ENCODE measurements around the gene RAB31. TPM values are rescaled to one million over a fixed set of nuclear protein-coding genes. Genes with fewer than 3 reads are reported as not detected.
"Not testable (repeated sequence)": the region's sequence is repeated elsewhere in the genome, so short reads cannot be mapped to it uniquely, and the experiment has no call there.

Gene RAB31
- polyA plus RNA-seq, 1 donor from 2014 or later: 16.3 TPM

GRCh38 chr18:9766076-9766481 is 58.0 kb downstream of the RAB31 start:
- Histone ChIP-seq H3F3A (ENCODE audit: insufficient read depth, low read length, poor library complexity, severe bottlenecking) (no peaks in the 10 kb centered on the region), H3K9me2 (ENCODE audit: insufficient read depth, low read length) (no peaks in the 10 kb centered on the region), H3K36me3 (ENCODE audit: insufficient read depth, low read length) (no peaks in the 10 kb centered on the region), H3K9ac (ENCODE audit: low read length) (no peak overlapping the region), H4K20me1 (ENCODE audit: insufficient read depth) (no peaks in the 10 kb centered on the region), H3K4me3 (ENCODE audit: low read length) (no peak overlapping the region), H3K27me3 (ENCODE audit: insufficient read depth, low read depth, low read length) (no peaks in the 10 kb centered on the region), H3K79me2 (replicated peaks; ENCODE audit: insufficient read depth, low read length) (peaks cover 3% of the 10 kb centered on the region), H3K4me2 (ENCODE audit: low read length) (no peak overlapping the region), H2AFZ (ENCODE audit: low read depth, low read length) (no peak overlapping the region), H3K27ac (ENCODE audit: low read length) (no peak overlapping the region), H3K9me3 (ENCODE audit: low read length) (no peaks in the 10 kb centered on the region)
- TF ChIP-seq RAD21 (conservative IDR thresholded peaks at IDR 0.05): no peak
- TF ChIP-seq EZH2 (IDR thresholded peaks at IDR 0.05; ENCODE audit: borderline replicate concordance, insufficient read depth, low read length, poor library complexity, severe bottlenecking): no peak
- no peak for TF ChIP-seq TAF1 (IDR thresholded peaks at IDR 0.05; ENCODE audit: low read depth)
- no peak for TF ChIP-seq MXI1 (conservative IDR thresholded peaks at IDR 0.05; ENCODE audit: poor library complexity, severe bottlenecking)
- no peak for TF ChIP-seq EP300 (conservative IDR thresholded peaks at IDR 0.05; ENCODE audit: poor library complexity, severe bottlenecking)

- H4K20me1 ChIP-seq (ENCODE audit: insufficient read depth): no peaks in the 10 kb centered on the region
- peaks cover 5% of the 10 kb centered on the region for H3K79me2 ChIP-seq (replicated peaks; ENCODE audit: insufficient read depth, low read length)
- H3K4me2 ChIP-seq (ENCODE audit: low read length): no peak overlapping the region
- H3K27me3 ChIP-seq (ENCODE audit: insufficient read depth, low read depth, low read length): no peaks in the 10 kb centered on the region
- H3K9me3 ChIP-seq (ENCODE audit: low read length): no peaks in the 10 kb centered on the region
- no peak overlapping the region for H3K4me3 ChIP-seq (ENCODE audit: low read length)
- no peaks in the 10 kb centered on the region for H3K9me2 ChIP-seq (ENCODE audit: insufficient read depth, low read length)
- no peak overlapping the region for H3K27ac ChIP-seq (ENCODE audit: low read length)
- no peak overlapping the region for H3K9ac ChIP-seq (ENCODE audit: low read length)
- H2AFZ ChIP-seq (ENCODE audit: low read depth, low read length): no peak overlapping the region
- H3K36me3 ChIP-seq (ENCODE audit: insufficient read depth, low read length): no peaks in the 10 kb centered on the region
- no peak for TF ChIP-seq EZH2 (IDR thresholded peaks at IDR 0.05; ENCODE audit: borderline replicate concordance, insufficient read depth, low read length, poor library complexity, severe bottlenecking)
- TF ChIP-seq EP300 (conservative IDR thresholded peaks at IDR 0.05; ENCODE audit: poor library complexity, severe bottlenecking): no peak
- no peak for TF ChIP-seq MXI1 (conservative IDR thresholded peaks at IDR 0.05; ENCODE audit: poor library complexity, severe bottlenecking)
- TF ChIP-seq SMC3 (conservative IDR thresholded peaks at IDR 0.05; ENCODE audit: poor library complexity): no peak
- no peak for TF ChIP-seq POLR2AphosphoS5 (IDR thresholded peaks at IDR 0.05)
- no peak for TF ChIP-seq TAF1 (IDR thresholded peaks at IDR 0.05; ENCODE audit: low read depth)
- no peak for TF ChIP-seq REST (IDR thresholded peaks at IDR 0.05; ENCODE audit: borderline replicate concordance)
- TF ChIP-seq RAD21 (conservative IDR thresholded peaks at IDR 0.05): no peak
- TF ChIP-seq CTCF (IDR thresholded peaks at IDR 0.05; ENCODE audit: poor library complexity, severe bottlenecking): no peak
- H3F3A ChIP-seq (ENCODE audit: insufficient read depth, low read length, poor library complexity, severe bottlenecking): no peaks in the 10 kb centered on the region
Measured at GRCh38 chr18:9766740-9767139, 58.6 kb downstream of the RAB31 start.

GRCh38 chr18:9768071-9768691 is 60.1 kb downstream of the RAB31 start:
- not testable (repeated sequence) for H3K9ac ChIP-seq (ENCODE audit: low read length); H3K4me3 ChIP-seq (ENCODE audit: low read length); H3K9me2 ChIP-seq (ENCODE audit: insufficient read depth, low read length); H3K79me2 ChIP-seq (replicated peaks; ENCODE audit: insufficient read depth, low read length); H3K36me3 ChIP-seq (ENCODE audit: insufficient read depth, low read length); H3K9me3 ChIP-seq (ENCODE audit: low read length); H2AFZ ChIP-seq (ENCODE audit: low read depth, low read length); H3K27ac ChIP-seq (ENCODE audit: low read length); H3K27me3 ChIP-seq (ENCODE audit: insufficient read depth, low read depth, low read length); H3F3A ChIP-seq (ENCODE audit: insufficient read depth, low read length, poor library complexity, severe bottlenecking); H4K20me1 ChIP-seq (ENCODE audit: insufficient read depth); H3K4me2 ChIP-seq (ENCODE audit: low read length)

GRCh38 chr18:9770111-9770510 is 62.0 kb downstream of the RAB31 start:
- not testable (repeated sequence) for H3K9ac ChIP-seq (ENCODE audit: low read length); H3K4me2 ChIP-seq (ENCODE audit: low read length); H4K20me1 ChIP-seq (ENCODE audit: insufficient read depth); H3K9me2 ChIP-seq (ENCODE audit: insufficient read depth, low read length); H3K79me2 ChIP-seq (replicated peaks; ENCODE audit: insufficient read depth, low read length); H2AFZ ChIP-seq (ENCODE audit: low read depth, low read length); H3K9me3 ChIP-seq (ENCODE audit: low read length); H3F3A ChIP-seq (ENCODE audit: insufficient read depth, low read length, poor library complexity, severe bottlenecking); H3K4me3 ChIP-seq (ENCODE audit: low read length); H3K27me3 ChIP-seq (ENCODE audit: insufficient read depth, low read depth, low read length); H3K36me3 ChIP-seq (ENCODE audit: insufficient read depth, low read length); H3K27ac ChIP-seq (ENCODE audit: low read length)

All from neural cell (in vitro differentiated cells).